Mesothelial cell of epicardium (in vitro differentiated cells): ENCODE results near the gene AQP1. TPM values are rescaled to one million over a fixed set of nuclear protein-coding genes. Genes with fewer than 3 reads are reported as not detected.

Source experiments
- DNase-seq, 2 experiments: peaks; one replicate each; pipeline ENCODE4 v3.0.0; 2021; ENCODE audit warnings: low spot score in 2 of 2; ENCODE audit not compliant: unreplicated experiment in 2 of 2
- H3K27ac Mint-ChIP-seq: 2 replicates; pipeline ENCODE4 v1.8.0; 2021; ENCODE audit warnings: mixed read lengths
- H3K27me3 Mint-ChIP-seq: 2 replicates; pipeline ENCODE4 v1.8.0; 2021; ENCODE audit warnings: low read depth, mixed read lengths
- H3K36me3 Mint-ChIP-seq: 2 replicates; pipeline ENCODE4 v1.8.0; 2021; ENCODE audit warnings: mixed read lengths
- H3K4me1 Mint-ChIP-seq: 2 replicates; pipeline ENCODE4 v1.8.0; 2021; ENCODE audit warnings: mixed read lengths
- H3K4me3 Mint-ChIP-seq: 2 replicates; pipeline ENCODE4 v1.8.0; 2021; ENCODE audit warnings: mild to moderate bottlenecking, moderate library complexity, mixed read lengths
- H3K9me3 Mint-ChIP-seq: 2 replicates; pipeline ENCODE4 v1.8.0; 2021; ENCODE audit warnings: mixed read lengths
- total RNA-seq: library from RNA; stranded (reverse); gene quantifications from 3 replicates; pipeline ENCODE4 v1.2.1, GENCODE V29; 2021
- TF ChIP-seq, protein P1 (sequence below): fragments of 200-600 bp; sonication (generic); IDR thresholded peaks from one replicate; pipeline ENCODE4 v1.5.0; 2021; ENCODE audit warnings: antibody characterized with exemption; ENCODE audit not compliant: unreplicated experiment

The AQP1 gene
- total RNA-seq, 1 donor from 2014 or later: 10.9 TPM

DNA sequence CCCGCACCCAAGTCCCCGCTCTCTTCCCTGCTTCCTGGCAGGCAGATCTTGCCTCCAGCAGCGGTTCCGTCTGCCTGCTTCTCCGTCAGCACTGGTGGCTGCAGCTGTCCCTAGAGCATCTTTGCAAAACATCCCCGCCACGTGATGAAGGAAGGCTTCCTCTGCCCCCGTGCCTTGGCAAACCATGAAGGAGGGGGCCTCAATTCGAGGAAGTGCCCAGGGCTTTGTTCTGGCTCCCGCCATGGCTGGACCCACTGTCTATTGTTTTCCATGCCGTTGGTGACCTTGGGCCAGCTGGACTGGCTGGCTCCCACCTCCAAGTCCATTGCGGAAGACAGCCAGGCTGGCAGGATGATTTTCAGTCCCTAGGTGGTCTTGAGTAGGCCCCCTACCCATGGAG is 13.2 kb upstream of the AQP1 start:
- no peaks in the 10 kb centered on the region for H3K27me3 Mint-ChIP-seq
- H3K4me3 Mint-ChIP-seq: no peak overlapping the region
- peaks cover 42% of the 10 kb centered on the region for H3K4me1 Mint-ChIP-seq
- no peak for DNase-seq
- H3K27ac Mint-ChIP-seq: no peak overlapping the region
- H3K36me3 Mint-ChIP-seq: no peaks in the 10 kb centered on the region
- TF ChIP-seq, protein P1, sequence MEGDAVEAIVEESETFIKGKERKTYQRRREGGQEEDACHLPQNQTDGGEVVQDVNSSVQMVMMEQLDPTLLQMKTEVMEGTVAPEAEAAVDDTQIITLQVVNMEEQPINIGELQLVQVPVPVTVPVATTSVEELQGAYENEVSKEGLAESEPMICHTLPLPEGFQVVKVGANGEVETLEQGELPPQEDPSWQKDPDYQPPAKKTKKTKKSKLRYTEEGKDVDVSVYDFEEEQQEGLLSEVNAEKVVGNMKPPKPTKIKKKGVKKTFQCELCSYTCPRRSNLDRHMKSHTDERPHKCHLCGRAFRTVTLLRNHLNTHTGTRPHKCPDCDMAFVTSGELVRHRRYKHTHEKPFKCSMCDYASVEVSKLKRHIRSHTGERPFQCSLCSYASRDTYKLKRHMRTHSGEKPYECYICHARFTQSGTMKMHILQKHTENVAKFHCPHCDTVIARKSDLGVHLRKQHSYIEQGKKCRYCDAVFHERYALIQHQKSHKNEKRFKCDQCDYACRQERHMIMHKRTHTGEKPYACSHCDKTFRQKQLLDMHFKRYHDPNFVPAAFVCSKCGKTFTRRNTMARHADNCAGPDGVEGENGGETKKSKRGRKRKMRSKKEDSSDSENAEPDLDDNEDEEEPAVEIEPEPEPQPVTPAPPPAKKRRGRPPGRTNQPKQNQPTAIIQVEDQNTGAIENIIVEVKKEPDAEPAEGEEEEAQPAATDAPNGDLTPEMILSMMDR: no peak
- H3K9me3 Mint-ChIP-seq: no peaks in the 10 kb centered on the region

DNA sequence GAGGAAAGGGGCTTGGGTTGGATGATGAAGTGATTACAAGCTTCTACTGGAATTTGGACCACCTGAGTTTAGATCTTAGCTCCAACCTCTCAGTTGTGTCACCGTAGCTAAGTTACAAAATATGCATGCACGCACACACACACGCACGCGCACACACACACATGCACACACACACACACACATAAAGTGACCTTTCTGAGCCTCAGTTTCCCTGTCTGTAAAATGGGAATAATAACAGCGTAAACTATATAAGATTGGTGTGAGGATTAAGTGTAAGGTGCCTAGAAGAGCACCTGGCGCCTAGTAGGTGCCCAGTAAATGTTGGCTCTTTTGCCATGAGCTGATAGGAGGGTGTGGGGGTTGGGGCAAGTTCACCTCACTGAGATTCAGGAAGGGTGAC is 12.6 kb upstream of the AQP1 start:
- Mint-ChIP-seq H3K36me3 (no peaks in the 10 kb centered on the region), H3K4me1 (peaks cover 38% of the 10 kb centered on the region), H3K4me3 (no peak overlapping the region), H3K27me3 (no peaks in the 10 kb centered on the region), H3K9me3 (no peaks in the 10 kb centered on the region), H3K27ac (no peak overlapping the region)
- no peak for DNase-seq
- TF ChIP-seq, protein P1: no peak

DNA sequence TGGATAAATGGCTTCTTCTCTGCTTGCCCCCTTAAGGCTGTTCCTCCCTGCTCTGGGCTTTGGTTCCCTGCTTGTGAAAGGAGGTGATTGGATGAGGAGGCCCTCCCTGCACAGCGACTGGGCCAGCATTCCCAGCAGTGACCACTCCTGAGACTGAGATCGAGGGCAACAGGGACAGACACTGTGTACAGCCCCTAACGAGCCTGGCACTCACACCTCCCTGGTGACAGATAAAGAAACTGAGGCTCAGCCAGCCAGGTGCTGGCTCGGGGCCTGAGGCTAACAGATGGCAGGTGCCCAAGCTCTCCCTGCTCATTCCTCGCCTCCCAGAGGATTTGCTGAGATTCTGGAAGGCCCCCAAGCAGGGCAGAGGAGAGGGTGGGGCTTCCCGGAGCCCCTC is 12.0 kb upstream of the AQP1 start:
- no peak for DNase-seq
- Mint-ChIP-seq H3K36me3 (no peaks in the 10 kb centered on the region), H3K27ac (no peak overlapping the region), H3K4me3 (no peak overlapping the region), H3K9me3 (no peaks in the 10 kb centered on the region), H3K4me1 (peaks cover 33% of the 10 kb centered on the region), H3K27me3 (no peaks in the 10 kb centered on the region)
- TF ChIP-seq, protein P1: no peak

DNA sequence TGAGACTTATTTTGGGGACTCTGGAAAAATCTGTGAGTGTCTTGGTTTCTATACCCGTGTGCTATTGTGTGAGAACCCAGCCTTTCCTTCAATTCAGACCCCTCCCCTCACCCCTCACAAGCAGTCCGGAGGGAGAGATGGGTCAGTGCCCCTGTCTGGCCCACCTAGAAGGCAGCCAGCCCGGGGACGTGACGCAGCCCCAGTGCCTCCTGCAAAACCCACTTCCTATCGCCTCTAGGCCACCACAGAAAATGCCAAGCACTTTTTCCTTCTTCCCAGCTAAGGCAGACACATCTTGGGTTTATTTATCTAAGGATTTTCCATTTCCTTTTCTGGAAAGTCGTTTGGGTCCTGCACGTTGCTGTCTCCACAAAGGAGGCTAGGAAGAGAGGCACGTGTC is 11.6 kb upstream of the AQP1 start:
- DNase-seq: no peak
- Mint-ChIP-seq H3K4me1 (peaks cover 30% of the 10 kb centered on the region), H3K27ac (no peak overlapping the region), H3K4me3 (no peak overlapping the region), H3K27me3 (no peaks in the 10 kb centered on the region), H3K36me3 (no peaks in the 10 kb centered on the region), H3K9me3 (no peaks in the 10 kb centered on the region)
- TF ChIP-seq, protein P1: no peak

DNA sequence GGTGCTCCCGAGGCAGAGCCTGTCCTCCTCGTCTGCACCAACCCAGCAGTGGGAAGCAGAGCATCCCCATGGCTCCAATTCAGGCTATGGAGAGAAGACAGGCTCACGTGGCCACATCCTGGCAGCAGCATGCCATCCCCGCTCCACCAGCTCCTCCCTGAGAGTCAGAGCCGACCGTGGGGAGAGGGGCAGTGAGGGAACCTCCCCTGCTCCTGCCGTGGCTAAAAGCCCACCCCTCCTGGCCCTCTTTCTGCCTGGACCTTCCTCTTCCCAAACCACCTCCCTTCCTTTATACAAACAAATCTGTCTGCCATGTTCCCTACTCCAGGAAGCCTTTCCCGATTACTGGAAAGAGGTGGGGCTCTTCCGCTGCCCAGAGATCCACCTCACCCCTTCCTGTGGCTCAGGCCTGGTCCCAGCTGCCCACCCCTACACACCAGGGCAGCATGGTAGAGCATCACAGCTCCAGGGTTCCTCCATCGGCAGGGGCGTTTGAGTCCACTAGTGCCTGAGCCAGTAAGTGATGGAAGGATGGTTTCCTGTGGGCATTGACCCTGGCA is 10.8 kb upstream of the AQP1 start:
- H3K9me3 Mint-ChIP-seq: no peaks in the 10 kb centered on the region
- H3K4me1 Mint-ChIP-seq: peaks cover 23% of the 10 kb centered on the region
- no peaks in the 10 kb centered on the region for H3K36me3 Mint-ChIP-seq
- H3K27ac Mint-ChIP-seq: no peak overlapping the region
- H3K27me3 Mint-ChIP-seq: no peaks in the 10 kb centered on the region
- no peak overlapping the region for H3K4me3 Mint-ChIP-seq
- TF ChIP-seq, protein P1: no peak
- no peak for DNase-seq

DNA sequence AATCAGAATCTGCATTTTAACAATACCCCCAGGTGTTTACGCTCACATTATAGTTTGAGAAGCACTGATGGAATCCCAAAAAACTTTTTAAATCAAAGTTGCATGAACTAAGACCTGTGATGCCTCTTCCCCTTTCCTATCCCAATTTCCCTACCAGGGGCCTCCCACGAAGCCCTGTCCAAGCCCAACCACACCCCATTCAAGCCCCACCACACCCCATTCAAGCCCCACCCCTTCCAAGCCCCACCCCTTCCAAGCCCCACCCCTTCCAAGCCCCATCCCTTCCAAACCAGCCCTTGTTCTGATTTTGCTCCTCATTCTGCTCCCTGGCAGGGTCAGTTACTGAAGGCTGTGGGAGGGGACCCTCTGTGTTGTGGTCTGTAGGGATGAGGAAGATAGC is 9.8 kb upstream of the AQP1 start:
- H3K27me3 Mint-ChIP-seq: no peaks in the 10 kb centered on the region
- H3K4me3 Mint-ChIP-seq: no peak overlapping the region
- H3K36me3 Mint-ChIP-seq: no peaks in the 10 kb centered on the region
- TF ChIP-seq, protein P1: no peak
- H3K27ac Mint-ChIP-seq: no peak overlapping the region
- H3K9me3 Mint-ChIP-seq: no peaks in the 10 kb centered on the region
- peaks cover 20% of the 10 kb centered on the region for H3K4me1 Mint-ChIP-seq
- no peak for DNase-seq
